H1 (cell line): Measurements from ENCODE around the gene SCYL1. TPM values are rescaled to one million over a fixed set of nuclear protein-coding genes. Genes with fewer than 3 reads are reported as not detected.

Experiments used
- CTCF ChIA-PET: fragments of 300-600 bp; sonication (Branson Sonifier 250); formaldehyde crosslinking; loops from one replicate; lab custom pipeline; 2021; ENCODE audit not compliant: partially characterized antibody; lab: Charles Lee
- POLR2A ChIA-PET: fragments of 300-600 bp; sonication (Branson Sonifier 250); formaldehyde crosslinking; loops from one replicate; lab custom pipeline; 2021; ENCODE audit warnings: inconsistent platforms; ENCODE audit not compliant: partially characterized antibody; lab: Charles Lee
- DNase-seq, 2 experiments: peaks; one replicate each; pipeline versions ENCODE4 v3.0.0 to v3.0.0-alpha.2; 2010 to 2022; ENCODE audit warnings: low spot score in 2 of 2, low read depth in 1 of 2, mixed read lengths in 1 of 2
- FAIRE-seq: peaks from 2 replicates; lab custom pipeline; 2011; peaks lifted over from hg19 to GRCh38; lab: Jason Lieb, UNC
- H2AFZ ChIP-seq: 2 replicates; pipeline ENCODE4 v1.8.1; 2012; ENCODE audit warnings: low read length, inconsistent platforms
- H2AK5ac ChIP-seq: 2 replicates; pipeline ENCODE4 v1.6.1; 2013; ENCODE audit warnings: low read depth, low read length
- H2BK120ac ChIP-seq: replicated peaks from 2 replicates; pipeline ENCODE3; 2013; ENCODE audit warnings: low read depth, low read length, inconsistent platforms
- H2BK12ac ChIP-seq: 2 replicates; pipeline ENCODE4 v1.6.1; 2013; ENCODE audit warnings: low read depth, low read length
- H2BK15ac ChIP-seq: 2 replicates; pipeline ENCODE4 v1.6.1; 2013; ENCODE audit warnings: low read length
- H2BK20ac ChIP-seq: 2 replicates; pipeline ENCODE4 v1.6.1; 2013; ENCODE audit warnings: low read length
- H2BK5ac ChIP-seq: 2 replicates; pipeline ENCODE4 v1.6.1; 2013; ENCODE audit warnings: low read depth, low read length
- H3K14ac ChIP-seq: 2 replicates; pipeline ENCODE4 v1.6.1; 2013; ENCODE audit warnings: inconsistent platforms; ENCODE audit not compliant: insufficient read length
- H3K18ac ChIP-seq: 2 replicates; pipeline ENCODE4 v1.6.1; 2013; ENCODE audit warnings: low read length; ENCODE audit errors: extremely low read depth
- H3K23ac ChIP-seq: 2 replicates; pipeline ENCODE4 v1.6.1; 2013; ENCODE audit warnings: inconsistent platforms; ENCODE audit not compliant: insufficient read length
- H3K23me2 ChIP-seq: 2 replicates; pipeline ENCODE4 v1.6.1; 2013; ENCODE audit warnings: low read depth, low read length
- H3K27ac ChIP-seq: 2 replicates; pipeline ENCODE4 v1.6.1; 2011; ENCODE audit warnings: low read depth, low read length, inconsistent platforms
- H3K27me3 ChIP-seq, 4 experiments: replicated peaks in 1 of 4; 1 replicate in 1 of 4; 2 replicates in 3 of 4; pipeline versions ENCODE4 v1.6.1 to v1.8.1; 2011 to 2013; ENCODE audit warnings: low read length in 3 of 4, mild to moderate bottlenecking in 3 of 4, inconsistent platforms in 2 of 4, mixed read lengths in 2 of 4, moderate library complexity in 1 of 4; ENCODE audit not compliant: control insufficient read depth in 3 of 4, insufficient read depth in 3 of 4; ENCODE audit errors: extremely low read depth in 1 of 4
- H3K36me3 ChIP-seq, 4 experiments: 2 replicates each; pipeline versions ENCODE4 v1.6.1 to v1.8.1; 2011 to 2013; ENCODE audit warnings: mild to moderate bottlenecking in 4 of 4, low read length in 3 of 4, moderate library complexity in 2 of 4, control low read depth in 1 of 4, inconsistent platforms in 1 of 4; ENCODE audit not compliant: insufficient read depth in 4 of 4, control insufficient read depth in 2 of 4
- H3K4ac ChIP-seq: replicated peaks from 2 replicates; pipeline ENCODE3; 2013; ENCODE audit warnings: low read length, low read depth, mixed read lengths, inconsistent platforms; ENCODE audit not compliant: insufficient read length
- H3K4me1 ChIP-seq, 4 experiments: replicated peaks in 1 of 4; 1 replicate in 1 of 4; 2 replicates in 3 of 4; pipeline versions ENCODE4 v1.6.1 to v1.8.1; 2011 to 2013; ENCODE audit warnings: low read length in 3 of 4, inconsistent platforms in 2 of 4, mixed read lengths in 1 of 4; ENCODE audit not compliant: insufficient read depth in 4 of 4, control insufficient read depth in 3 of 4
- H3K4me2 ChIP-seq, 2 experiments: 2 replicates each; pipeline versions ENCODE4 v1.6.1 to v1.8.1; 2011 to 2013; ENCODE audit warnings: low read depth in 2 of 2, low read length in 2 of 2, control low read depth in 1 of 2, inconsistent platforms in 1 of 2, mild to moderate bottlenecking in 1 of 2; ENCODE audit not compliant: insufficient read depth in 1 of 2
- H3K4me3 ChIP-seq, 4 experiments: fragments of 200-600, 300-600 bp in 1 of 4; sonication (generic), shearing (Covaris generic), sonication (Bioruptor Twin) in 1 of 4; 2 replicates each; pipeline versions ENCODE4 v1.5.1 to v1.8.1; 2011 to 2016; ENCODE audit warnings: low read length in 4 of 4, low read depth in 3 of 4, control low read depth in 2 of 4, inconsistent platforms in 2 of 4, mild to moderate bottlenecking in 2 of 4, mixed read lengths in 1 of 4, moderate library complexity in 1 of 4; ENCODE audit not compliant: insufficient read depth in 2 of 4; ENCODE audit errors: extremely low read depth in 1 of 4
- H3K56ac ChIP-seq: replicated peaks from 2 replicates; pipeline ENCODE3; 2013; ENCODE audit warnings: low read depth, mild to moderate bottlenecking, mixed read lengths, low read length, inconsistent platforms; ENCODE audit not compliant: insufficient read length
- H3K79me1 ChIP-seq: 2 replicates; pipeline ENCODE4 v1.6.1; 2013; ENCODE audit warnings: low read depth, low read length, control low read depth
- H3K79me2 ChIP-seq, 2 experiments: 2 replicates each; pipeline versions ENCODE4 v1.6.1 to v1.8.1; 2012 to 2013; ENCODE audit warnings: low read length in 2 of 2, mild to moderate bottlenecking in 2 of 2, inconsistent platforms in 1 of 2; ENCODE audit not compliant: insufficient read depth in 2 of 2, control insufficient read depth in 1 of 2
- H3K9ac ChIP-seq, 4 experiments: replicated peaks in 1 of 4; 1 replicate in 1 of 4; 2 replicates in 3 of 4; pipeline versions ENCODE4 v1.6.1 to v1.8.1; 2011 to 2013; ENCODE audit warnings: low read depth in 3 of 4, low read length in 3 of 4, control low read depth in 2 of 4, mild to moderate bottlenecking in 2 of 4, moderate library complexity in 2 of 4, inconsistent platforms in 1 of 4; ENCODE audit errors: extremely low read depth in 1 of 4
- H3K9me3 ChIP-seq, 2 experiments: 2 replicates each; pipeline versions ENCODE4 v1.6.1 to v1.8.1; 2012 to 2013; ENCODE audit warnings: mild to moderate bottlenecking in 2 of 2, moderate library complexity in 2 of 2, control low read depth in 1 of 2, inconsistent platforms in 1 of 2, low read depth in 1 of 2, low read length in 1 of 2, mixed read lengths in 1 of 2; ENCODE audit not compliant: insufficient read depth in 2 of 2
- H4K20me1 ChIP-seq, 2 experiments: replicated peaks in 1 of 2; 2 replicates each; pipeline versions ENCODE3 to v1.8.1; 2011 to 2013; ENCODE audit warnings: inconsistent platforms in 2 of 2, low read length in 2 of 2, mild to moderate bottlenecking in 1 of 2; ENCODE audit not compliant: insufficient read depth in 2 of 2, control insufficient read depth in 1 of 2
- H4K5ac ChIP-seq: 2 replicates; pipeline ENCODE4 v1.6.1; 2013; ENCODE audit warnings: low read length, low read depth, mixed read lengths, inconsistent platforms; ENCODE audit not compliant: insufficient read length
- H4K8ac ChIP-seq: 2 replicates; pipeline ENCODE4 v1.8.0; 2013; ENCODE audit warnings: mild to moderate bottlenecking, moderate library complexity, low read length, inconsistent platforms; ENCODE audit not compliant: insufficient read depth; ENCODE audit errors: extremely low read depth
- H4K91ac ChIP-seq: replicated peaks from 2 replicates; pipeline ENCODE3; 2013; ENCODE audit warnings: low read length, mixed read lengths, inconsistent platforms; ENCODE audit not compliant: insufficient read length
- BACH1 ChIP-seq: IDR thresholded peaks from 2 replicates; pipeline ENCODE4 v1.6.1; 2012; ENCODE audit warnings: low read length, improper control_type of control experiment
- CTCF ChIP-seq, 3 experiments: IDR thresholded peaks; 1 replicate in 2 of 3; 2 replicates in 1 of 3; pipeline versions ENCODE4 v1.5.1 to v1.6.1; 2011; ENCODE audit warnings: low read length in 3 of 3, mild to moderate bottlenecking in 3 of 3, inconsistent platforms in 2 of 3, low read depth in 1 of 3, moderate library complexity in 1 of 3; ENCODE audit not compliant: insufficient read depth in 1 of 3; ENCODE audit errors: control extremely low read depth in 1 of 3
- EGR1 ChIP-seq: IDR thresholded peaks from 2 replicates; pipeline ENCODE4 v1.6.1; 2011; ENCODE audit warnings: low read depth, low read length, borderline replicate concordance
- HDAC2 ChIP-seq, 2 experiments: fragments of 300-600 bp in 1 of 2; sonication (generic) in 1 of 2; IDR thresholded peaks; 2 replicates each; pipeline ENCODE4 v1.6.1; 2011 to 2012; ENCODE audit warnings: low read depth in 2 of 2, low read length in 2 of 2, mild to moderate bottlenecking in 2 of 2, moderate library complexity in 2 of 2, borderline replicate concordance in 1 of 2, inconsistent platforms in 1 of 2
- KDM5A ChIP-seq: fragments of 200-600 bp; IDR thresholded peaks from 2 replicates; pipeline ENCODE4 v1.7.1; 2012; ENCODE audit warnings: mild to moderate bottlenecking, low read length, inconsistent platforms, mixed read lengths
- MAFK ChIP-seq: IDR thresholded peaks from 2 replicates; pipeline ENCODE4 v1.6.1; 2012; ENCODE audit warnings: low read depth, mild to moderate bottlenecking, improper control_type of control experiment, low read length
- POLR2A ChIP-seq, 2 experiments: IDR thresholded peaks; 1 replicate in 1 of 2; 2 replicates in 1 of 2; pipeline ENCODE4 v1.6.1; 2011; ENCODE audit warnings: low read depth in 2 of 2, low read length in 2 of 2, mild to moderate bottlenecking in 2 of 2; ENCODE audit errors: control extremely low read depth in 1 of 2
- RFX5 ChIP-seq: IDR thresholded peaks from 2 replicates; pipeline ENCODE4 v1.6.1; 2011; ENCODE audit warnings: low read depth, low read length, improper control_type of control experiment, borderline replicate concordance
- SIX5 ChIP-seq: IDR thresholded peaks from 2 replicates; pipeline ENCODE4 v1.6.1; 2011; ENCODE audit warnings: mild to moderate bottlenecking, low read depth, low read length
- SP2 ChIP-seq: IDR thresholded peaks from 2 replicates; pipeline ENCODE4 v1.6.1; 2012; ENCODE audit warnings: mild to moderate bottlenecking, low read length, inconsistent platforms
- SUZ12 ChIP-seq: fragments of 200-600 bp; sonication (generic); IDR thresholded peaks from 2 replicates; pipeline ENCODE4 v1.6.1; 2012; ENCODE audit warnings: mild to moderate bottlenecking, inconsistent platforms, low read length, moderate library complexity, mixed read lengths
- WGBS, 2 experiments: shearing (Covaris generic) in 1 of 2; methylation state at CpG; one replicate each; pipeline versions ENCODE4 v1.1.6 to v1.1.7; 2013 to 2015; ENCODE audit warnings: low lambda C conversion rate in 2 of 2, mixed read lengths in 2 of 2, inconsistent platforms in 1 of 2, low coverage in 1 of 2, missing lambda C conversion rate in 1 of 2; ENCODE audit not compliant: insufficient replicate concordance in 2 of 2, insufficient coverage in 1 of 2, insufficient read length in 1 of 2; ENCODE audit errors: extremely low coverage in 1 of 2, missing lambda C conversion rate in 1 of 2; 5-methylcytosine and 5-hydroxymethylcytosine counted together
- polyA plus RNA-seq, 7 experiments: library from polyadenylated mRNA; depleted of rRNA in 3 of 7; stranded (reverse) in 5 of 7; unstranded in 2 of 7; fragments of >200 nt in 5 of 7; fragments of 200-250 nt in 2 of 7; gene quantifications; 1 replicate in 5 of 7; 2 replicates in 1 of 7; 4 replicates in 1 of 7; pipeline versions ENCODE4 v1.2.1 to v1.2.3, GENCODE V29; 2011 to 2013; ENCODE audit warnings: missing spikeins in 2 of 7, mixed read lengths in 2 of 7
- total RNA-seq: library from RNA; stranded (reverse); fragmentation: NEBNext Ultra II Directional; extraction: Animal tissue kit (Norgen Biotek cat#: 25700); gene quantifications from 2 replicates; pipeline ENCODE4 v1.2.1, GENCODE V29; 2021

SCYL1 gene
- total and polyA plus RNA-seq, 2 of the 8 experiments (the other 6 are each of a cell fraction or from before 2014, with no cell fraction given), result 59.8 to 77.7 TPM

DNA sequence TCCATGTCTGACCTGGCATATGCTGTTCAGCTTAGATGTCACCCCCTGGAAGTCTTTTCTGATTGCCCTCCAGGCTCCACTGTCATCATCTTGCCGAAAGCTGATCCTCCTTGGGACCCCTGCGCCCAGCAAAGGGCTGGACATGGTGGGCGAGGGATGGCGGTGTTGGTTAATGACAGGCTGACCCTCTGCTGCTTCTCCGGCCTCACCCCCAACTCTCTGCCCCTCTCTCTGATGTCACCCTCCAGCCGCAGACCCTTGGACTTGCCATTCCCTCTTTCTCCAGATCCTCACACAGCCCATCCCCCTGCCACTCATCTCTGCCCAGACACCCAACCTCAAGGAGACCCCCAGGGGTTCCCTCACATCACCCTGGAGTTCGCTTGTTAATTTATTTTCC, 53.3 kb downstream of the SCYL1 start:
- Histone ChIP-seq H3K56ac (no peak overlapping the region), H2BK12ac (no peak overlapping the region), H3K27me3 (peaks cover 8 to 49% (median 34%) of the 10 kb centered on the region in 4 experiments), H4K20me1 (peaks cover 7 to 10% of the 10 kb centered on the region in 2 experiments), H3K79me1 (no peaks in the 10 kb centered on the region), H3K79me2 (no peaks in the 10 kb centered on the region), H2BK15ac (no peak overlapping the region), H3K14ac (no peak overlapping the region), H3K23ac (no peak overlapping the region), H4K91ac (no peak overlapping the region), H3K23me2 (peaks cover 8% of the 10 kb centered on the region; the same call in 1 of the 2 replicates), H3K36me3 (no peaks in the 10 kb centered on the region), H4K8ac (no peak overlapping the region), H3K4me1 (peaks cover 8 to 21% (median 14%) of the 10 kb centered on the region in 4 experiments; a peak in 6 of 7 replicates), H3K27ac (no peak overlapping the region), H2BK5ac (no peak overlapping the region), H3K4me3 (no peak overlapping the region), H2BK120ac (no peak overlapping the region), H3K4me2 (no peak overlapping the region), H3K9ac (no peak overlapping the region), H2AK5ac (no peak overlapping the region), H3K18ac (no peak overlapping the region), H4K5ac (no peak overlapping the region), H2AFZ (no peak overlapping the region), H3K4ac (no peak overlapping the region), H2BK20ac (no peak overlapping the region), H3K9me3 (no peaks in the 10 kb centered on the region)
- WGBS, 2 experiments, result 84% methylated on average over 7 of the region's 7 CpGs; no CpG with 5 or more reads in 1 of the 2 experiments
- TF ChIP-seq MAFK, result no peak
- no peak for TF ChIP-seq HDAC2 (IDR thresholded peaks at IDR 0.05; ENCODE audit: borderline replicate concordance in 1 of 2, low read depth in 2 of 2, low read length in 2 of 2)
- no peak for TF ChIP-seq SP2
- no peak for TF ChIP-seq SIX5
- no peak for TF ChIP-seq SUZ12
- TF ChIP-seq POLR2A (IDR thresholded peaks at IDR 0.05; ENCODE audit: control extremely low read depth in 1 of 2, low read depth in 2 of 2, low read length in 2 of 2), result no peak
- no peak for TF ChIP-seq KDM5A
- TF ChIP-seq CTCF (IDR thresholded peaks at IDR 0.05; ENCODE audit: control extremely low read depth in 1 of 3, insufficient read depth in 1 of 3, low read depth in 1 of 3, low read length in 3 of 3), result no peak
- TF ChIP-seq BACH1, result no peak
- TF ChIP-seq EGR1, result no peak
- no peak for TF ChIP-seq RFX5
- CTCF ChIA-PET, result interaction anchor here (3.3 to 7.2 kb wide), 5 partner anchors 11 to 37 kb away, joined by 12 to 97 read pairs (median 23); partner anchors contain the start of gene KCNK7
- FAIRE-seq (no peak), DNase-seq (no peak)
- POLR2A ChIA-PET, result interaction anchor here (0.6 to 3.7 kb wide), 4 partner anchors 11 to 117 kb away, joined by 3 to 19 read pairs (median 5); no protein-coding TSS in a partner anchor
